HepG2 (cell line): Measurements from ENCODE around the gene UBFD1. TPM values are rescaled to one million over a fixed set of nuclear protein-coding genes. Genes with fewer than 3 reads are reported as not detected.

Source experiments
- ARID4A ChIP-seq: sonication (generic); formaldehyde crosslinking; IDR thresholded peaks from 2 replicates; pipeline ENCODE4 v1.5.0; 2020; ENCODE audit warnings: mild to moderate bottlenecking, missing genetic modification reagents, borderline replicate concordance
- ATF1 ChIP-seq: IDR thresholded peaks from 2 replicates; pipeline ENCODE4 v1.6.1; 2016; ENCODE audit warnings: mild to moderate bottlenecking, control low read depth
- FIP1L1 ChIP-seq: fragments of 200-400 bp; formaldehyde crosslinking; IDR thresholded peaks from 2 replicates; pipeline ENCODE4 v1.6.1; 2018; ENCODE audit warnings: low read depth, mild to moderate bottlenecking, low read length, moderate library complexity, borderline replicate concordance; ENCODE audit not compliant: insufficient read depth
- FOXJ3 ChIP-seq: sonication (generic); formaldehyde crosslinking; IDR thresholded peaks from 2 replicates; pipeline ENCODE4 v1.4.0; 2020; ENCODE audit warnings: missing genetic modification reagents, mild to moderate bottlenecking, borderline replicate concordance
- GZF1 ChIP-seq: sonication (generic); formaldehyde crosslinking; IDR thresholded peaks from 2 replicates; pipeline ENCODE4 v1.5.1; 2020; ENCODE audit warnings: mild to moderate bottlenecking, missing genetic modification reagents
- HES4 ChIP-seq: sonication (generic); formaldehyde crosslinking; IDR thresholded peaks from 2 replicates; pipeline ENCODE4 v1.9.0; 2021; ENCODE audit warnings: mild to moderate bottlenecking, missing genetic modification reagents, borderline replicate concordance
- HNRNPK ChIP-seq: fragments of 200-400 bp; formaldehyde crosslinking; IDR thresholded peaks from 2 replicates; pipeline ENCODE4 v1.6.1; 2018; ENCODE audit warnings: low read length, low read depth, moderate library complexity, mild to moderate bottlenecking; ENCODE audit not compliant: poor library complexity, severe bottlenecking
- KAT2B ChIP-seq: fragments of 150-350 bp; IDR thresholded peaks from 2 replicates; pipeline ENCODE4 v1.6.1; 2014; ENCODE audit warnings: low read depth, low read length, borderline replicate concordance
- SMC3 ChIP-seq: IDR thresholded peaks from 2 replicates; pipeline ENCODE4 v1.6.1; 2011; ENCODE audit warnings: low read length, improper control_type of control experiment
- SNAPC5 ChIP-seq: sonication (generic); formaldehyde crosslinking; IDR thresholded peaks from 2 replicates; pipeline ENCODE4 v1.8.1; 2023; ENCODE audit warnings: mild to moderate bottlenecking, missing genetic modification reagents, borderline replicate concordance
- SOX13 ChIP-seq, 3 experiments: fragments of 450-650 bp in 1 of 3; sonication (generic) in 1 of 3; formaldehyde crosslinking in 1 of 3; IDR thresholded peaks in 2 of 3; conservative IDR thresholded peaks in 1 of 3; 2 replicates each; pipeline versions ENCODE4 v1.5.0 to v1.6.1; 2016 to 2020; ENCODE audit warnings: antibody characterized with exemption in 1 of 3, mild to moderate bottlenecking in 1 of 3, missing compliant biosample characterization in 1 of 3, missing genetic modification reagents in 1 of 3, moderate library complexity in 1 of 3
- SOX5 ChIP-seq: IDR thresholded peaks from 2 replicates; pipeline ENCODE4 v1.6.1; 2016; ENCODE audit warnings: borderline replicate concordance
- SUZ12 ChIP-seq: fragments of 150-350 bp; IDR thresholded peaks from 2 replicates; pipeline ENCODE4 v1.6.1; 2014; ENCODE audit warnings: low read depth, low read length
- SYNCRIP ChIP-seq: fragments of 200-400 bp; formaldehyde crosslinking; IDR thresholded peaks from 2 replicates; pipeline ENCODE4 v1.6.1; 2018; ENCODE audit warnings: mild to moderate bottlenecking, low read depth, low read length; ENCODE audit not compliant: insufficient read depth
- TARDBP ChIP-seq: sonication (generic); formaldehyde crosslinking; IDR thresholded peaks from 2 replicates; pipeline ENCODE4 v1.8.0; 2022; ENCODE audit warnings: mild to moderate bottlenecking, missing genetic modification reagents
- THAP7 ChIP-seq: sonication (generic); formaldehyde crosslinking; IDR thresholded peaks from 2 replicates; pipeline ENCODE4 v1.8.1; 2023; ENCODE audit warnings: mild to moderate bottlenecking, missing genetic modification reagents
- YY1 ChIP-seq: IDR thresholded peaks from 2 replicates; pipeline ENCODE4 v1.6.1; 2011; ENCODE audit warnings: low read length, low read depth, moderate library complexity, mild to moderate bottlenecking; ENCODE audit not compliant: insufficient read depth, insufficient replicate concordance
- ZFP36L2 ChIP-seq: sonication (generic); formaldehyde crosslinking; IDR thresholded peaks from 2 replicates; pipeline ENCODE4 v1.4.0; 2020; ENCODE audit warnings: missing genetic modification reagents
- ZFP37 ChIP-seq: sonication (generic); formaldehyde crosslinking; IDR thresholded peaks from 2 replicates; pipeline ENCODE4 v1.4.0; 2020; ENCODE audit warnings: missing genetic modification reagents, borderline replicate concordance
- ZNF292 ChIP-seq: sonication (generic); formaldehyde crosslinking; IDR thresholded peaks from 2 replicates; pipeline ENCODE4 v1.8.1; 2022; ENCODE audit warnings: mild to moderate bottlenecking, low read depth, missing genetic modification reagents, borderline replicate concordance
- ZNF460 ChIP-seq: sonication (generic); formaldehyde crosslinking; IDR thresholded peaks from 2 replicates; pipeline ENCODE4 v1.5.1; 2020; ENCODE audit warnings: missing genetic modification reagents, mild to moderate bottlenecking, borderline replicate concordance
- ZNF775 ChIP-seq: sonication (generic); formaldehyde crosslinking; IDR thresholded peaks from 2 replicates; pipeline ENCODE4 v1.4.0; 2020; ENCODE audit warnings: missing genetic modification reagents, mild to moderate bottlenecking, moderate library complexity, borderline replicate concordance
- ZSCAN9 ChIP-seq: IDR thresholded peaks from 2 replicates; pipeline ENCODE4 v1.6.1; 2016; ENCODE audit warnings: borderline replicate concordance
- polyA plus RNA-seq, 8 experiments: library from polyadenylated mRNA; depleted of rRNA in 3 of 8; stranded (reverse) in 7 of 8; unstranded in 1 of 8; fragments of >200 nt; fragmentation: Illumina TruSeq in 4 of 8; extraction: Trizol in 4 of 8; gene quantifications; 2 replicates each; pipeline versions ENCODE4 v1.2.1 to v1.2.3, GENCODE V29; 2011 to 2016; ENCODE audit warnings: low read depth in 4 of 8, missing spikeins in 1 of 8, mixed read lengths in 1 of 8; ENCODE audit not compliant: insufficient read depth in 1 of 8
- total RNA-seq, 5 experiments: library from RNA; depleted of rRNA; stranded (reverse); fragments of >200 nt; fragmentation: Illumina TruSeq; extraction: Trizol; gene quantifications; 2 replicates each; pipeline ENCODE4 v1.2.3, GENCODE V29; 2016; ENCODE audit warnings: low read depth in 1 of 5

Gene UBFD1
- total and polyA plus RNA-seq, 2 of the 13 experiments (the other 11 are each of a cell fraction or from before 2014, with no cell fraction given) = 100 to 111 TPM

- TF ChIP-seq GZF1 (CRISPR knock-in tag) = no peak
- no peak for TF ChIP-seq SOX5
- no peak for TF ChIP-seq THAP7 (CRISPR knock-in tag)
- no peak for TF ChIP-seq HNRNPK
- no peak for TF ChIP-seq KAT2B
- no peak for TF ChIP-seq ZNF775 (CRISPR knock-in tag)
- no peak for TF ChIP-seq TARDBP (CRISPR knock-in tag)
- TF ChIP-seq SNAPC5 (CRISPR knock-in tag) = no peak
- no peak for TF ChIP-seq SUZ12
- TF ChIP-seq SMC3 = peak; percentile 32; the same call in 1 of the 2 replicates
- no peak; the same call in 1 of the 2 replicates for TF ChIP-seq ZSCAN9 (CRISPR knock-in tag)
- no peak for TF ChIP-seq ZNF460 (CRISPR knock-in tag)
- TF ChIP-seq ZFP37 (CRISPR knock-in tag) = no peak
- TF ChIP-seq ZFP36L2 (CRISPR knock-in tag) = no peak
- no peak for TF ChIP-seq YY1
- TF ChIP-seq FOXJ3 (CRISPR knock-in tag) = 0 out of 2 replicates have a peak, but pooled peaks have one; percentile 24
- TF ChIP-seq SYNCRIP = no peak
- TF ChIP-seq SOX13 (IDR thresholded peaks at IDR 0.05) = no peak
- 0 out of 4 replicates have a peak, but pooled peaks of 1 of the 2 experiments have one; percentile 16 for TF ChIP-seq SOX13 (CRISPR knock-in tag; conservative IDR thresholded peaks at IDR 0.05 in 1 of 2, IDR thresholded peaks at IDR 0.05 in 1 of 2)
- TF ChIP-seq HES4 (CRISPR knock-in tag) = no peak
- peak; percentile 60; the same call in 1 of the 2 replicates for TF ChIP-seq ZNF292
- no peak for TF ChIP-seq ATF1 (CRISPR knock-in tag)
- no peak for TF ChIP-seq FIP1L1
- TF ChIP-seq ARID4A (CRISPR knock-in tag) = no peak
Measured at GRCh38 chr16:23597003-23597756, 39.7 kb downstream of the UBFD1 start (continued).
